HG03060 (cell line): ENCODE measurements around the gene SLC9A9.

Experiments used
- ATAC-seq: cut with Tn5 transposase; IDR thresholded peaks from one replicate; pipeline ENCODE4 v1.9.1; 2021; ENCODE audit warnings: low read depth, moderate number of reproducible peaks; ENCODE audit not compliant: unreplicated experiment

The SLC9A9 gene

DNA sequence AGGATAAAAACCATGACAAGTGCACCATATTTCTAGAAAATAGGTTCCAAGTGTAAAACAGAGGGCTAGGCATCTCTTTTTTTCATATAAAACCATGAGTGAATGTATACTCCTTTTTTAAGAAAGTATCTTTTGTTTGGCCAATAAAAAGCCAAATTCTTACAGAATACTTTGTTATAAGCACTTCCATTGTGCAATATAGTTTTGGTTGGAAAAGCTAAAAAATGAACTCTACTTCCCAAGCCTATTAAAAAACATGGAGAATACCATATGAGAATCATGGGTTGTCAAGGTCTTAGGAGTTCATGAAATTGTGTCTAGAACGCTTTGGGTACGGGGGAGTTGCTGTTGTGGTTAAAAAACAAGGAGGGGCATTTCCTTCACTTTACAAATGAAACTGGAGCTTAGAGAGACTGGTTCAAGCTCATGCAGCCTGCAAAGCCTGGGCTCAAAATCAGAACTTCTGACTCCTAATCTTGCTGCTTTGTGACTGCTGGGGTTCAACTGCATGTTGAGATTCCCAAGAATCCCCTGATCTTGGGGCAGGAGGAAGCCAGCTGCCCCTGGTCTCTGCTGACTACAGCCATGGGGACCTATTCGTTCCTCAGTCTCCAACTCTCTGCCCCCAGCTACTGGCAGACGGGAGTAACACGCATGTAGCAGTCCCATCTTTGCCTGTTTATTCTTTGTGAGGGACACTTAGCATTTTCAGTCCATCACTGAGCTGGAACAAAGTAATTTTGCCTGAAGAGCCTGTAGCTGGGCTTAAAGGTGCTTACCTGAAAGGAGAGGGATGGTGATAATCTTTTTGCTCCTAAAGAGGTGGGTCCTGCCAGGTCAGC lies 499.6 kb downstream of the SLC9A9 start:
- no peak for ATAC-seq

DNA sequence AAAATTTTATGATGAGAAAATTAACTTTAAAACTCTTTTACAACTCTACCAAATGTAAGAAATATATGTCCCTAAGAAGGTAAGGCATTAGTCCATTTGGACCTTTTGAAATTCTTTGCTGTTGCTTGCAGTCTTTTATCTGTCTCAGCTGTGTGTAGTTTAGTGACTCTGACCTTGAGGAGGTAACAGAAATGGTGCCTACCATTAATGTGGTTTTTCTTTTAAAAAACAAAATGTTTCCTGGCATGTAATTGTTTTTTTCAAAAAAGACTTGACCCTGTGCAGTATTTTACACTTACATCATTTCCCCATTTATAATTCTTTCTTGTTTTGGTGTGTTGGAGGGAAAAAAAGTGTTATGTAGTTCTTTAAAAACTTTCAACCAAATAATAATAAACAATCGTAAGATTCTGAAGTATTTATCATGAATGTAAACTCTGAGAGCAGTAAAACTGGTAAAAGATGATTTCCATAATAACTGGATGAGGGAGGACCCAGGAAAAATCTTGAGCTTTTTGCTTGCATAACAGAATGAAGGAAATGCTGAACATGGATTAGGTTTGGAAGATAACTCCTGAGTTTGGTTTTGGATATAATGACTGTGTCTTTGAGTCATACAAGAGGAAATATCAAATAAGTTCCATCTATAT lies 503.6 kb downstream of the SLC9A9 start:
- no peak for ATAC-seq

DNA sequence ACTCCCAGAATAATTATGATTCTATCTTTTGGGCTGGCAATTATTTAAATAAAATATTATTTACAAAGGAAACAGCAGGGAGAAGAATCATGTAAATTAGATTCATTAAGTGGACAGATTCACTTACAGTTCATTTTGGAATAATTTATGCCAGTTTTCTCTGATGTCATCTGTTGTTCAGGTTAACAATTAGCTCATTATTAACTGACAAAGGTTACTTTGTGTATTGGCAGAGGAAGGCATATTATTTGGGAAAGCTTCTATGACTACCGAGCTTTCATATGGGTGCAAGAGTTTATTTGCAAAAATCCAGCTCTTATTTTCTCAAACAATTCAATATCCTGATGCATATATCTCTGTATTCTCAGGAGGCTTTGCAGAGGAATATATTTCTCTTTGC lies 504.3 kb downstream of the SLC9A9 start:
- no peak for ATAC-seq

DNA sequence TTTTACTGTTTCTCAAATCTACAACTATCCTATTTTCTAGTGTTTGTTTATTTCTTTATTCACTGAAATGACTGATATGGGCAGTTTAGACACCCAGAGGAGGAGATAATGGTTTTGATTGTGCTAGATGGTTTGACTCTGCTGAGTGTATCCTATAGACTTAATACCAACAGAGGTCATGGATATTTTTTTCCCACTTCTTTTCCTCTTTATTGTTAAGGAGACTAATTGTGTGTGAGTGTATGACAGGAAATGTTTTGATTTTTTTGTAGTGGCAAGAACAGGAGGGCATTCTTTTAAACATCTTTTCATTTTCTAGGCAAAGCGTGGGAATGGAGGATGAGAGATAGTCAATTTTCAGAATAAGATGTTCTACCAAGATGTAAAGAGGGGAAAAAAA lies 505.2 kb downstream of the SLC9A9 start:
- no peak for ATAC-seq

DNA sequence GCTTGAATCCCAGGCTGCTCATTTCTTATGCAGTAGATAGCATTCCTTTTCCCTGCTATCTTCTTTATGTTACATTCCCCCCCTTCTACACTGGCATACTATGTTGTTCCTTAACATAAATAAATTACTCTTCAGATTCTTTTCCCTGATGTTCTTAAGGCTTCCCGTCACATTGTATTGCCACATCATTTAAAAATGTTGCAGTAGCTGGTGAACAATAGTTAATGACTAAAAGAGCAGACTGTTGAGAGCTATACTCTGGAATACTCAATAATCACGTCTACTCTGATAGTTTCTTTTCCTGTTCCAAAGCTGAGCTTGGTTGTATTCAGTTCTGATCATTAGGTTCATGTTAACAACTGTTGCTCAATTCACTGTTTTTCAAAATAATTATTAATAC lies 508.8 kb downstream of the SLC9A9 start:
- ATAC-seq: no peak

DNA sequence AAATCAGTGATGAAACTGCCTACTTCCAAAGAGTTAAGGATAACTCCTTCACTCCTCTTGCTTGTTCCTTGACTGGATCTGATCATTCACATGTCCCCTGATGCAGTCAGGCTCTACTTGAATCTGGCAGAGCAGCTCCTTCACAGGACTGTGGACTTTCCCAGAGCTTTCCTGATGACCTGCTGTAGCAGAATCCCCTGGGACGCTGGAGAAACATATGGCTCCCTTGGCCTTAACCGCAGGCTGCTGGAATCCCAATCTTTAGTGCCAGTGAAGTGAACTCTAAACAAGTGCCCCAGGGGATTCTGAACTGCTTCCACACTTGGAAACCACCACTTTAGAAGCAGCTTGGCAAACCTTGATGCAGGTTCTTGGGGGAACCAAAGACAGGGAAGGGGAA lies 510.9 kb downstream of the SLC9A9 start:
- ATAC-seq: no peak

DNA sequence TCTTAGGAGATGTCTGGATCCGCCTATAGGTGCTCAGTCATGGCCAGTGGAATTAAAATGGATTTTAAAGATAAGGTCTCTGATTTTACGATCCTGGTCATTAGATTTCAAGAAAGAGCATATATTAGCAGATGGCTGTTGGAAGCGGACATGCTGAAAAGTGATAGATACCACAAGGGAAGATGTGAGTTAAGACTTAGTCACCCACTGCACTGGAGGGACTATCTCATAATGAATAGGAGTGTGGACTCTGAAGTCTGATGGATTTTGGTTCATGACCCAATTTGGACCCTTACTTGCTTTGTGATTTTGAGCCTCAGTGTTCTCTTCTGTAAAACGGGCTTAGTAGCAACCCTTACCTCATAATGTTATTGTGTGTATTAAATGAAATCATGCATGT lies 514.0 kb downstream of the SLC9A9 start:
- ATAC-seq: no peak

DNA sequence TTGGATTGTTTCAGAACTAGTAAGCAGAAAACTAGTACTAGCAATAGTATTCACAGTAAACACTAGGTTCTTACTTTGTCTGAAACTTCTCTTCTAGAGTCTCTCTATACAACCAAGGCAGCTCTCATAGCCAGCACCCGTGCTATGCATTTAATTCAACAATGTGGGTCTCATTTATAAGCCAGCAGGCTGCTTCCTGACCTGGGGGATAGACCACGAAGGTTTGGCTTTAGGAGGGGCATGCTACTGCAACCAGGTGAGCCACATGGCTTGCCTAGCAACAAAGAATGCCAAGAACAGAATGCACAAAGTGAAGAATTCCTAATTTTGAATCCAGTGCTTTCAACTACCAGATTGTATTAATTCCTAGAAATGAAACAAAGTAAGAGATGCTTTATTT lies 514.9 kb downstream of the SLC9A9 start:
- no peak for ATAC-seq

DNA sequence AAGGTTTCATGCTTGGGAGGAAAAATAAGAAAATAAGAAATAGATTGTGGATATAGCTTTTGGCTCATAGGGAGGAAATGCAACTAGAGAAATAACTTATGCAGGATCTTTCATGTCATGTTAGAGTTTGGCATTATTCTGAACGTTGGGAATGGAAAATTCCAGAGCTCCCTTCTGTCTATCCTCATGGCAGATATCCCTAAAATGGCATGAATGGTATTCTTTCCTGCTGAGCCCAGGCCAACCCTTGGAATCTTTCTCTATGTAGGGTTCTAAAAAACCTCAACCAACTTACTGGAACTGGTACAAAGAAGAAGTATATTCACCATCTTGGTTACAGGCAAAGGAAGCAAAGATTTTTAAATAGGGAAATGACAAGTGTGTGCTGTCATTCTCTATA lies 516.2 kb downstream of the SLC9A9 start:
- ATAC-seq: no peak

DNA sequence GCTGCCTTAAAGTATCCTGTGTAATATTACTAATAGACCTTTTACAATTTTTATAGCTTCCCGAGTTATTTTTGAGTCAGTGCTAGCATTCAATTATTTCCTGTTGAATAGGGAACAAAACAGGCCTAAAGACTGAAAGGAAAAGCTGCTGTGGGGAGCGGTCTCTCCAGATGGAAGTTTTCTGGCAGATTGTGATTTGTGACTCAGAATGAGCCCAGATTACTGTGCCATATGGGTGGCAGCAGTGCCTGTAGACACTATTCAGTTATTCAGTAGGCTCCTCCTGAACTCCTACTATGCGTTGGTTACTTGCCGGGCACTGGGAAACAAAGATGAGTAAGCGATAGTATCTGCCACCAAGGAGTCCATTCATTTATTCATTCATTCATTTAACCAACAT lies 516.9 kb downstream of the SLC9A9 start:
- no peak for ATAC-seq

DNA sequence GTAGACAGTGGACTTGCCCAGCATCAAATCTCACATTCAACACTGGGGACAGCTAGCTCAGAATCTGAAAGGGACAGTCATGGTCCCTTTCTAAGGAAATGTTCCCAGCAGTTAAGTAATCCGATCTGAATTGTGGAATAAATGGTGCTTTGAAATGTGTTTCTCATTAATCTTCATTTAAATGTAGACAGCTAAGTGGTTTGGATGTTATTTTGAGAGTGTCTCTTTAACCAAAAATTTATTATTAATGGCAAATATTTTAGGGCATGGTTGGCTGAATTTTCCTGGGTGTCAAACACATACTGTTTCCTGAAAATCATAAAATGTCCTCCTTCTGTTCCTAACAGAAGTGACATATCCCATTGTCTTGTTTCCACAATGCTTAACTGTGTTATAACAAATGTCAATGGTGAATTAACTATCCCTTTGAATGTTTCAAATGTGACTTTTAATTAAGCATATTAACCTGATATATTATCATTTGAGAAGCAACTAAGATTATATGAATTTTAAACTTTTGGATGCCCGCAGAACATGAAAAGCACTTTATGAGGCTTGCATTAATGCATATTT lies 517.9 kb downstream of the SLC9A9 start:
- no peak for ATAC-seq

DNA sequence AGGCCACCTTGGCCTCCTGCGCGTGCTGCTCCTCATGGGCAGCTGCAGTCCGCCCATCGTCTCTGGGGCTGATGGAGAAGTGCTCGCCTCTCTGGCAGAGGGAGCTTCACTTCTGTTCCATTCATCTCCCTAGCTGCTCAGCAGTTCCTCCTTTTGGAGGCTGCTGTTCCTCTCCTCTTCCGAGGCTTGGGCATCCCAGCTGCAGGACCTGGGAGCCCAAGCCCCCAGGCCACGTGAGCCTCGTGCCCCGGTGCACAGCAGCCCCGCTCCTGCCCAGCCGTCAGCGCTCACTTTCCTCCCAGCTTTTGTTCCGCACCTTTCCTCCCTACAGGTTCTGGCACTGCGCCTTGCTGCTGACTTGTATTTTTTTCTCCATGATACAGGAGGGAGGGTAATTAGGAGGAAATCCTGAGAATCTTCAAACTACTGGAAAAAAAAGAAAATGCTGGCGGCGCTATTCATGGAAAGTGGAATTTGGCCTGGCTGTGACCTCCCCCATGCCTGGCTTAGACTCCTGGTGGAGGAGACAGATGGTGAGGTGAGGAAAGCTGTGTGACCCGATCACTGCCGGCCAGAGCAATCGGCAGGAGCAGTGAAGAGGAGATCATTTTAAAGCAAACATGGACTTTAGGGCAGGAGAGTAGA lies 518.6 kb downstream of the SLC9A9 start:
- no peak for ATAC-seq

DNA sequence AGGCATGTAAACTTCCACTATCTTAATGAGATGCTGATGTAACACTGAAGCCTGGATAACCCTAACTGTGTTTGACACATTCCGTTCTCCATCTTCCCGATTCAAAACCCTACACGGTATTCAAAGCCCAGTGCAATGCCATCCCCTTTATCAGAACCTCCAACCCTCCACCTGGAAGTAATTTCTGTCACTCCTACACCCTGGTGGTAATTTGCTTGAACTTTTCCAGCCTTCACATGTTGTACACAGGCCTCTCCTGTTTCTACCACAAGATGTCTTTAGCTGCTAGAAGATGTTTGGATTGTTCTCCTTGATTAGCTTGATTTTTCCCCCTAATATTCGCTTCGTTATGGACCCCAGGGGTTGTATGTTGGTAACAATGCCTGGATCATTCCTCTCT lies 519.8 kb downstream of the SLC9A9 start:
- no peak for ATAC-seq

DNA sequence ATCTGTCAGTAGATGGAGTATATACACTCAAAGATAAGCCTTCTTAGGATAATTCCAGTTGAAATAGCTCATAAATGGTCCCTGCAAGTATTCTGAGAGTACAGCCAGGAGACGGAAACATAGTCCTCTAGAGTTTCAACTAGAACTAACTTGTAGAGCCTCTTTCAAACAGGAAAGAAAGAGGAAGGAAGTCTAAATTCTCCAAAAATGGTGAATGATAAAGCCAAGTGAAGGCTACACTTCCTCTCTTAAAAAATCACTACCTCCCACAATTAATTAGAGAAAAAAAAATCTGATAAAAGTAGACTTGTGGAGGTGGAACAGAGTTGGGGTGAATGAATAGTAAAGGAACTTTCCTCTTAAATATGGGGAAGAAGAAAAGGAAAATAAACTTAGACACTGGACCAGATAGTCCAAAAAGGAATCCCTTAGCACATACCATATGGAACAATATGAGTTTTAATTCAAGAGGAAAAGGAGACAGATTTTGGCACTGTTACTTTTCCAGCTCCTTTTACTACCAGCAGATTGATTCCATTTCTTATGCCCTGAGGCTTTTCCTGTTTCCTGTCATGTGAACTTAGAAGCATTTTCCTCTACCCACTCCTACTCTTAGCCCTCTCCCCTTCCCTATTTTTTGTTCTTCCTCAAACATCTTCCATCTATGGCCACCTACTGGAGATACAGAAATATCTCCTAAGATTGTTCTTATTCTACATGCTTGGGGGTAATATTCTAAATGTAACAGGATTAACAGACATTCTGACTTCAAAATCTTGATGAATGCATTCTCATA lies 521.1 kb downstream of the SLC9A9 start:
- no peak for ATAC-seq

DNA sequence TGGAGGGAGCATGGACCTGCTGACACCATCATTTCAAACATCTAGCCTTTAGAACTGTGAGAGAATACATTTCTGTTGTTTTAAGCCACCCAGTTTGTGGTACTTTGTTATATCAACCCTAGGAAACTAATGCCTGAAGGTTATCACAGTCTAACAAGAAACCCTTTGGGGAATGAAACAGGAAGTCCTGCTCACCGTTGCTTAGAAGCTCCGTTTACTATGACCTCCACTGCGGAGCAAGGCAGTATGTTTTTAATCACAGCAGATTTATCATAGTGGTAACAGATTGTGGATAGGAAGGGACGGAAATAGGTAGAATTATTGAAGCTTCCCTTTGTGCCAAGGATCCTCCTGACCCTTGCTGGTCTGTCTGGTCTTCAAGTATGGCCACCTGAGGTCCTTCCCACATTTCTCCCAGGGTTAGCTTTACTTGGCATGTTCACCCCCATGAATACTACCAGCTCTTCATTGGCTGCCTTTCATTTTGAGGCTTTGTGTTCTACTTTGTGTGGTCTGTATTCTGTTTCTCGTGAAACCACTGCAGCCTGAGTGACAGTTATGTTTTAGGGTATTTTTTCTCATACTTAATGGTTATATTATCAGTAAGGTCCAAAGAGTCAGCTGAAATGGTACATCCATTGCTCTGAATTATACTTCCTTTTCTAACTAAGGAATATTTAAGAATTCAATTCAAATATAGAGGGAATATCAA lies 527.1 kb downstream of the SLC9A9 start:
- no peak for ATAC-seq

DNA sequence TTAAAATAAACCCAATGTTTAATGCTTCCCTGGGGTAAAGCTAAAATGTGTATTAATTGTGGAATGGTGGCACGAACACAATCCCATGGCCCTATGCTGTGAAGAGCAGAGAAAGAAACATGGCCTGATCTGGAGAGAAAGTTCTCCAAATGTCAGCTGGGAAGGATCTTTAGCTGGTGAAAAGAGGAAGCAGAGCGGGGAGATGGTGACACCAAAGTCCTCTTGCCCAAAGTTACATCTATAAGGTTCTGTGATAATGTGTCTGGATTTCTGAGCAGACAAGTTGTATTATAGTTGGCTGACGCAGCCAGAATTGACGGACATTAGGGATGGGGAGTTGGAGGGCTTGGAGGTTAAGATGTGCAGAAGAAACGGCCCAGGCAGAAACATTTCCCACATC lies 532.5 kb downstream of the SLC9A9 start:
- ATAC-seq: no peak

DNA sequence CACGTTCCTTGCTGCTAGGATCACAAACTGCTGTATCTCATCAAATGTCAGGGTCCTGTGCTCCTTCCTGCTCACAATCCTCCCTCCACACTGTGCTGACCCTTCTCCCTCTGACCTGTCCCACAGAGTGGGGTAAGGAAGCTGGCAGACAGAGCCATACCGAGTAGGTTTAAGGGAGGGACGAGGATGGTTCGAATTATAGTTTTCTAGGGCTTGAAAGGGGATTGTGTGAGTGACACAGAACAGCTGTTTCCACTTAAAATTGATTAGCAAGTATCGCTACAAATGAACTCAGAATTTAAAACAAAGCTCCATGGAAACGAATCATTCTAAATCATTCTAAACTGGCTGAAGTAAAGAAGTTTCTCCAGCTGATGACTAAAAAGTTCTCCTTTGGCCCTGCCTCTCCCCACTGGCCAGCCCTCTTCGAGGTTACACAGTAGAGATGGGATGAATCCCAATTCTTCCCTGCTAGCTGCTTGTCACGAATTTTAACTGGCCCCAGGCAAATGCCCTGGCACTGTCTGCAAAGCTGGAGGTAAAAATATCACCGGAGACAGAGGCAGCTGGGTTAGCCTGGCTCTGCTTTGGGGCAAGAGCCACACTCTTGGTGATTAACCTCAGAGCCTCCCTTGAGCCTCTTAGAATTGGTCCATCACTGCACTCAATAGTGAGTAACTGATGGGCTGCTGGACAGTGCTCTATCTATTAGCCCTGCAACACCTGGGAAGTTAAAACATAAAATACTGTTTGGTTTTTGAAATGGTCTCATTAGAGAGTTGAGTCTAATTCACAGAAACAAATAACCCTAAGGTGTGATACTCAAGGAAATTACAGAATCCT lies 533.8 kb downstream of the SLC9A9 start:
- ATAC-seq: no peak

DNA sequence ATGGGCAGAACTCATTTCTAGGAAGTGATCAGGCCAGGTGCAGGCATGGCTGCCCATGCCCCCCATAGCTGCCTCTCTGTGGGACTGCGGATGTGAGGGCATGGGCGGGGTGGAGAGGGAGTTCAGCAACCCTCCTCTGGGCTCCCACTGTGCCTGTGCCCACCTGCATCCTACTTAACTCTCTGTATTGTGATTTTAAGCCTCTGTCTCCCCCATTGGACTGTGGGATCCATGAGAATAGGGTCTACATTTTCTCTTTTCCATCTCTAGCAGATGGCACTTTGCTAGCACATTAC lies 534.4 kb downstream of the SLC9A9 start:
- ATAC-seq: no peak
